Measurements from ENCODE around the gene MAP2K7.
A peak's percentile ranks its signal among the peaks of the same experiment; 100 is the strongest.

The MAP2K7 gene

GRCh38 chr19:7917267-7918061, 13.8 kb downstream of the MAP2K7 start:
- TF ChIP-seq EP300 (IDR thresholded peaks at IDR 0.05; ENCODE audit: borderline replicate concordance) (no peak), TAF1 (IDR thresholded peaks at IDR 0.05; ENCODE audit: low read depth) (no peak), TEAD4 (IDR thresholded peaks at IDR 0.05) (no peak), TCF12 (IDR thresholded peaks at IDR 0.05; ENCODE audit: low read depth) (no peak), ZBTB7A (IDR thresholded peaks at IDR 0.05; ENCODE audit: low read depth) (no peak)

GRCh38 chr19:7918615-7919421, 15.1 kb downstream of the MAP2K7 start:
- TF ChIP-seq TAF1 (IDR thresholded peaks at IDR 0.05; ENCODE audit: low read depth) (no peak), ZBTB7A (IDR thresholded peaks at IDR 0.05; ENCODE audit: low read depth) (no peak), USF1 (IDR thresholded peaks at IDR 0.05) (no peak), YY1 (IDR thresholded peaks at IDR 0.05; ENCODE audit: low read depth) (no peak), TCF12 (IDR thresholded peaks at IDR 0.05; ENCODE audit: low read depth) (no peak), CEBPB (IDR thresholded peaks at IDR 0.05) (no peak), RAD21 (IDR thresholded peaks at IDR 0.05; ENCODE audit: low read depth) (no peak), REST (IDR thresholded peaks at IDR 0.05; ENCODE audit: low read depth) (no peak), EP300 (IDR thresholded peaks at IDR 0.05; ENCODE audit: borderline replicate concordance) (no peak), FOXM1 (IDR thresholded peaks at IDR 0.05; ENCODE audit: borderline replicate concordance, low read depth) (no peak), NFIC (IDR thresholded peaks at IDR 0.05) (no peak), EGR1 (IDR thresholded peaks at IDR 0.05) (no peak), MAX (IDR thresholded peaks at IDR 0.05) (no peak), CREB1 (IDR thresholded peaks at IDR 0.05; ENCODE audit: low read depth) (no peak), TEAD4 (IDR thresholded peaks at IDR 0.05) (no peak)

GRCh38 chr19:7919610-7920518, 16.2 kb downstream of the MAP2K7 start, which contains the start of gene SNAPC2:
SNAPC2 (plus strand) TSS chr19:7920338; CDS start chr19:7920367, 29 bp downstream.
- TF ChIP-seq TAF1 (IDR thresholded peaks at IDR 0.05; ENCODE audit: low read depth) (peak; percentile 59; the same call in 1 of the 2 replicates), EGR1 (IDR thresholded peaks at IDR 0.05) (peak; percentile 78), TCF12 (IDR thresholded peaks at IDR 0.05; ENCODE audit: low read depth) (peak; percentile 55; the same call in 1 of the 2 replicates), EP300 (IDR thresholded peaks at IDR 0.05; ENCODE audit: borderline replicate concordance) (no peak), NFIC (IDR thresholded peaks at IDR 0.05) (peak; percentile 47; the same call in 1 of the 2 replicates), ZBTB7A (IDR thresholded peaks at IDR 0.05; ENCODE audit: low read depth) (peak; percentile 83; the same call in 1 of the 2 replicates), MAX (IDR thresholded peaks at IDR 0.05) (peak; percentile 39; the same call in 1 of the 2 replicates), RAD21 (IDR thresholded peaks at IDR 0.05; ENCODE audit: low read depth) (no peak)

GRCh38 chr19:7920519-7921301, 17.0 kb downstream of the MAP2K7 start:
- TF ChIP-seq ZBTB7A (IDR thresholded peaks at IDR 0.05; ENCODE audit: low read depth), result no peak
- TF ChIP-seq NFIC (IDR thresholded peaks at IDR 0.05), result no peak
- no peak for TF ChIP-seq EP300 (IDR thresholded peaks at IDR 0.05; ENCODE audit: borderline replicate concordance)
- TF ChIP-seq MAX (IDR thresholded peaks at IDR 0.05), result peak; percentile 49
- TF ChIP-seq EGR1 (IDR thresholded peaks at IDR 0.05), result peak; percentile 99

GRCh38 chr19:7921302-7921966, 17.8 kb downstream of the MAP2K7 start:
- TF ChIP-seq TAF1 (IDR thresholded peaks at IDR 0.05; ENCODE audit: low read depth) (no peak), EGR1 (IDR thresholded peaks at IDR 0.05) (no peak), CEBPB (IDR thresholded peaks at IDR 0.05) (no peak), TEAD4 (IDR thresholded peaks at IDR 0.05) (no peak), MAX (IDR thresholded peaks at IDR 0.05) (no peak), USF1 (IDR thresholded peaks at IDR 0.05) (0 out of 2 replicates have a peak, but pooled peaks have one; percentile 13), RAD21 (IDR thresholded peaks at IDR 0.05; ENCODE audit: low read depth) (no peak), FOXM1 (IDR thresholded peaks at IDR 0.05; ENCODE audit: borderline replicate concordance, low read depth) (no peak)

All from Ishikawa (cell line).